GM19239 (cell line): Measurements from ENCODE around the gene PHLDB2.

ENCODE experiments used
- DNase-seq: peaks from one replicate; pipeline ENCODE4 v3.0.0; 2011; ENCODE audit warnings: low spot score; ENCODE audit not compliant: insufficient read length
- FAIRE-seq: peaks from 2 replicates; lab custom pipeline; 2011; peaks lifted over from hg19 to GRCh38; lab: Jason Lieb, UNC

PHLDB2 gene

GRCh38 chr3:111980716-111981456, 121.8 kb downstream of the PHLDB2 start:
- FAIRE-seq (peak; percentile 55), DNase-seq (no peak)

GRCh38 chr3:111981457-111981763, 122.3 kb downstream of the PHLDB2 start:
- FAIRE-seq = no peak
- no peak for DNase-seq

GRCh38 chr3:111984636-111985298, 125.7 kb downstream of the PHLDB2 start:
- DNase-seq = no peak
- no peak for FAIRE-seq

GRCh38 chr3:111986800-111987199, 127.7 kb downstream of the PHLDB2 start:
- DNase-seq (no peak), FAIRE-seq (no peak)

- FAIRE-seq (peak; percentile 96), DNase-seq (no peak)
Observed at GRCh38 chr3:111989061-111989678, 130.1 kb downstream of the PHLDB2 start.

GRCh38 chr3:111993038-111993437, 134.0 kb downstream of the PHLDB2 start:
- DNase-seq (no peak), FAIRE-seq (no peak)

- DNase-seq (no peak), FAIRE-seq (peak; percentile 80)
Observed at GRCh38 chr3:111998636-111999483, 139.8 kb downstream of the PHLDB2 start, which contains the start of gene TAGLN3. Gene TAGLN3, plus strand, starts transcription at chr3:111998922. Its CDS starts 501 bp downstream, at chr3:111999423.

- FAIRE-seq (no peak), DNase-seq (no peak)
Observed at GRCh38 chr3:111999484-112000324, 140.6 kb downstream of the PHLDB2 start.

- DNase-seq = no peak
- FAIRE-seq = no peak
Observed at GRCh38 chr3:112000367-112000771, 141.3 kb downstream of the PHLDB2 start.

- FAIRE-seq = no peak
- DNase-seq = no peak
Observed at GRCh38 chr3:112000966-112001365, 141.9 kb downstream of the PHLDB2 start.

- DNase-seq (no peak), FAIRE-seq (no peak)
Observed at GRCh38 chr3:112001526-112001925, 142.5 kb downstream of the PHLDB2 start.

- no peak for FAIRE-seq
- DNase-seq = no peak
Observed at GRCh38 chr3:112002096-112002971, 143.3 kb downstream of the PHLDB2 start.

- FAIRE-seq (no peak), DNase-seq (no peak)
Observed at GRCh38 chr3:112003321-112004080, 144.4 kb downstream of the PHLDB2 start.

- FAIRE-seq = no peak
- DNase-seq = no peak
Observed at GRCh38 chr3:112004187-112004586, 145.1 kb downstream of the PHLDB2 start.

- FAIRE-seq = no peak
Observed at GRCh38 chr3:112004669-112005068, 145.6 kb downstream of the PHLDB2 start.

GRCh38 chr3:112005091-112005672, 146.1 kb downstream of the PHLDB2 start:
- no peak for FAIRE-seq
- no peak for DNase-seq

More at GRCh38 chr3:112004669-112005068, 145.6 kb downstream of the PHLDB2 start:
- DNase-seq = no peak

GRCh38 chr3:112007633-112008032, 148.6 kb downstream of the PHLDB2 start:
- DNase-seq (no peak), FAIRE-seq (no peak)

GRCh38 chr3:112009670-112010069, 150.6 kb downstream of the PHLDB2 start:
- FAIRE-seq = no peak
- DNase-seq = no peak
